Spinal cord (tissue), 10 donors: ENCODE results near the gene UBTF. TPM values are rescaled to one million over a fixed set of nuclear protein-coding genes. Genes with fewer than 3 reads are reported as not detected.

ENCODE experiments used
- DNase-seq, 6 donors: peaks; one replicate each; pipeline versions ENCODE4 v3.0.0 to v3.0.0-alpha.2; 2013 to 2015; ENCODE audit warnings: low spot score in 6 of 6, low read depth in 4 of 6
- H3K27ac ChIP-seq: one replicate; pipeline ENCODE4 v1.5.1; 2013; ENCODE audit warnings: low read depth, low read length, control low read depth
- H3K27me3 ChIP-seq: one replicate; pipeline ENCODE4 v1.6.1; 2013; ENCODE audit warnings: low read length; ENCODE audit not compliant: control insufficient read depth, insufficient read depth
- H3K36me3 ChIP-seq: one replicate; pipeline ENCODE4 v1.6.1; 2013; ENCODE audit warnings: low read length; ENCODE audit not compliant: control insufficient read depth, insufficient read depth
- H3K4me1 ChIP-seq: one replicate; pipeline ENCODE4 v1.6.1; 2013; ENCODE audit warnings: low read length; ENCODE audit not compliant: control insufficient read depth, insufficient read depth
- H3K4me3 ChIP-seq: one replicate; pipeline ENCODE4 v1.5.1; 2013; ENCODE audit warnings: low read depth, low read length, control low read depth
- H3K9me3 ChIP-seq: one replicate; pipeline ENCODE4 v1.6.1; 2013; ENCODE audit warnings: low read length; ENCODE audit not compliant: control insufficient read depth, insufficient read depth
- WGBS: methylation state at CpG from one replicate; pipeline ENCODE4 v1.1.5; 2013; ENCODE audit warnings: missing lambda C conversion rate; ENCODE audit not compliant: insufficient coverage; 5-methylcytosine and 5-hydroxymethylcytosine counted together
- polyA plus RNA-seq, 2 donors: library from polyadenylated mRNA; unstranded; fragments of 120-200 nt; gene quantifications; one replicate each; pipeline ENCODE4 v1.2.1, GENCODE V29; 2013; ENCODE audit not compliant: insufficient read length in 2 of 2
- total RNA-seq, 2 donors: library from RNA; depleted of rRNA in 1 of 2; stranded (reverse); fragments of 120-200 nt in 1 of 2; fragments of >200 nt in 1 of 2; gene quantifications; one replicate each; pipeline versions ENCODE4 v1.2.3 to v1.2.4, GENCODE V29; 2013 to 2014
- donor health status: healthy.

The UBTF gene
- total and polyA plus RNA-seq, 4 donors, result 48.6 to 127 (median 112) TPM

DNA sequence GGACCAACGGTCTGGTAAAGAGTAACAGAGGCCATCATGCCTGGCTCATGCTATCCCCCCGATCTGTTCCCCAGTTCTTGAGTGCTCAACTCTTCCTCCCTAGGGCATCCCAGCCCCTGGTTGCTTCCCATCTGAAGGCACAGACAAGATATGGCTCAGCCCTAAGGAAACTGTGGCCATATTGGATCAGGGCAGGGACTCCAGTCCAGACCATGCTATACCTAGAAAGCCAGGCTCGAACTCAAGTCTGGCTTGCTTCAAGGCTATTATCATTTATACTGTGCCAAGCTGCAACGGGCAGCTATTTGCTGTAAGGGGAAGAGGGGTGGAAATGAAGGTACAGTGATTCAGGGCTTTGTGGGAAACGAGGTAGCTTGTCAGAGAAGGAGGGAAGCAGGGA is 2.8 kb downstream of the UBTF start:
- no peak overlapping the region for H3K4me3 ChIP-seq
- no peaks in the 10 kb centered on the region for H3K27me3 ChIP-seq
- H3K27ac ChIP-seq, result no peak overlapping the region
- DNase-seq, result peak in 1 of 6 donors; percentile 1
- WGBS, result 73% methylated on average over 5 of the region's 5 CpGs
- peaks cover 14% of the 10 kb centered on the region for H3K4me1 ChIP-seq
- no peaks in the 10 kb centered on the region for H3K9me3 ChIP-seq
- peaks cover 66% of the 10 kb centered on the region for H3K36me3 ChIP-seq

DNA sequence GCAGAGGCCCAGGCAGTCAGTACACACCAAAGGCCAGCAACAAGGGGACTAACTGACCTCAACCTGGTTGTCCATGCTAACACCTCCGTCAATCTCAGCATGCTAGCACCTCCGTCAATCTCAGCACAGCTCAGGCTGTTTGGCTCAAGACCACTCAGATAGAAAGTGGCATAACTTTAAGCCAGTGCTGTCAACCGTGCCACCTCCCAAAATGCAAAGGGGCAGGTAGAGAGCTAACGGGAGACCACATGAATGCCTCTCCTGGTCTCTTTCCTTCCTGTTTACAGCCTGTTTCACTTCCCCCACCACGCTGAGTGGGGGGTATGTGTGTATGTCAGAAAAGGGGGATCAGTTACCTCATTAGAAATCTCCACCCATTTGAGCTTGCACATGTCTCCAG is 3.3 kb downstream of the UBTF start:
- Histone ChIP-seq H3K4me1 (peaks cover 17% of the 10 kb centered on the region), H3K27me3 (no peaks in the 10 kb centered on the region), H3K4me3 (no peak overlapping the region), H3K27ac (no peak overlapping the region), H3K9me3 (no peaks in the 10 kb centered on the region), H3K36me3 (peaks cover 71% of the 10 kb centered on the region)
- DNase-seq, result no peak
- WGBS, result 94% methylated on average over 2 of the region's 5 CpGs

DNA sequence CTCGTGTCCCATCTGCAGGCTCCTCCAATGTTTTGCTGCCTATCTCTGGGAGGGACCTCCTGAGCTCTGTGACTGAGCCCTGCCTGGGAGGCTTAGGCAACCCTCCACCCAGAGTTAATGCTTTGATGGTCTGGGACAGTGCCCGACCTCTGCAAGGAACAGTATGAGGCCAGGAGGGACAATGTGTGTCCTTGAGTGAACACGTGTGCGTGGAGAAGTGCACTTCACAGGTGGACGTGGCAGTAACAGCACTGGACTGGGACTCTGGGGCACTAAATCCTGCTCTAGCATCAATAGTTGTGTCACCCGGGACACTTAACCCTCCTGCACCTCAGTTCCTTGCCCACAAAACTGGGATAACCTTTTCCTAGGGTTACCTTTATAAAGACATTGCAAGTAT is 4.6 kb downstream of the UBTF start:
- DNase-seq, result no peak
- WGBS, result 86% methylated on average over 6 of the region's 6 CpGs
- H3K27ac ChIP-seq, result no peak overlapping the region
- H3K4me1 ChIP-seq, result peaks cover 27% of the 10 kb centered on the region
- no peak overlapping the region for H3K4me3 ChIP-seq
- peaks cover 84% of the 10 kb centered on the region for H3K36me3 ChIP-seq
- H3K9me3 ChIP-seq, result no peaks in the 10 kb centered on the region
- no peaks in the 10 kb centered on the region for H3K27me3 ChIP-seq

DNA sequence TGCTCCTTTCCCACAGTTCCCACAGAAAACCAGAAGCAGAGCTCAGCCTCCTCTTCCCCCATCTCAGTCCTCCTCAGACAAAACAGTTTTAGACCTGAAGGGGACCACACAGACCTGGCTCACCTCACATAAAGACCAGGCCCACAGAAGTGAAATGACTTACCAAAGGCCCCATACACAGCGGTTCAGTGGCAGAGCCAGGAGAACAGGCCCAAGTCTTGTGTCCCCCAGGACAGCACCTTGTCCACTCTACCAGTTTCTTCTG is 5.3 kb downstream of the UBTF start:
- Histone ChIP-seq H3K4me3 (no peak overlapping the region), H3K9me3 (no peaks in the 10 kb centered on the region), H3K4me1 (peaks cover 27% of the 10 kb centered on the region), H3K27ac (no peak overlapping the region), H3K27me3 (no peaks in the 10 kb centered on the region), H3K36me3 (peaks cover 91% of the 10 kb centered on the region)
- DNase-seq, result no peak
- 100% methylated on average over 1 of the region's 1 CpG for WGBS

DNA sequence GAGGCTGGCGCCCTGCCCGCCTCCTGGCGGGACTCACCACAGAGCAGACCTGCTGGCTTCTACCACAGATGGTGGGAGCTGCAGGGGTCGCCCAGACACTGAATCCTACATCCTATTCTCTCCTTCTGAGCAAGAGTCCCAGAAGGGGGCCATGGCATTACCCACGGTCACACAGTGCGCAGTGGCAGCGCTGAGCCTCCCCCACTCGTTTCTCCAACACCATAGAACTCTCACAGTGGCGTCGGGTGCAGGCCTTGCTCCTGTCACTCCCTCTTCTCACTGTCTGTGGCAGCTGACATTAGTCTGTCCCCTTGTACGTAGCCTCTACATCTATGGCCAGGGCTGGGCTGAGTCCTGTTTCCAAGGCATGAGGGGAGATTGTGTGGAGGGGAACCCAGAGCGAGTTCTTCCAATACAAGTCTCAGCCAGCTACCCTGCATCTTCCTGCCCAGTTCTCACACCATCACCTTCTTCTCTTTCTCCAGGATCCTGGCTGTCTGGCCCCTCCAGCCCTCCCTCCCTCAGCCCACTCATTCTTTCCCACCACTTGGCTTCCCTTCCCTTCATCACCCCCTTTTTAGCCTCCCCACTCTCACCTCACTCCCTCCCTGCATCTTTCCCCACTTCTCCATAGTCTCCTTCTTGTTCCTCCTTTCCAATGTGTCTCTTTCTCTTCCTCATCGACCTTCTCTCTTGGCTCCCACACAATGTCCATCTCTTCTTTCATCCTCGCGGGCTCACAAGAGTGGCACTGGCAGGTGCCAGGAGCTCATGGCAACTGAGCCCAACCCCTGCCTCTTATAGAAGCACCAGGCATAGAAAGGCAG is 5.9 kb downstream of the UBTF start:
- WGBS, result 68% methylated on average over 11 of the region's 15 CpGs
- no peak overlapping the region for H3K4me3 ChIP-seq
- H3K27ac ChIP-seq, result no peak overlapping the region
- H3K27me3 ChIP-seq, result no peaks in the 10 kb centered on the region
- peaks cover 27% of the 10 kb centered on the region for H3K4me1 ChIP-seq
- no peaks in the 10 kb centered on the region for H3K9me3 ChIP-seq
- DNase-seq, result no peak
- peaks cover 96% of the 10 kb centered on the region for H3K36me3 ChIP-seq

DNA sequence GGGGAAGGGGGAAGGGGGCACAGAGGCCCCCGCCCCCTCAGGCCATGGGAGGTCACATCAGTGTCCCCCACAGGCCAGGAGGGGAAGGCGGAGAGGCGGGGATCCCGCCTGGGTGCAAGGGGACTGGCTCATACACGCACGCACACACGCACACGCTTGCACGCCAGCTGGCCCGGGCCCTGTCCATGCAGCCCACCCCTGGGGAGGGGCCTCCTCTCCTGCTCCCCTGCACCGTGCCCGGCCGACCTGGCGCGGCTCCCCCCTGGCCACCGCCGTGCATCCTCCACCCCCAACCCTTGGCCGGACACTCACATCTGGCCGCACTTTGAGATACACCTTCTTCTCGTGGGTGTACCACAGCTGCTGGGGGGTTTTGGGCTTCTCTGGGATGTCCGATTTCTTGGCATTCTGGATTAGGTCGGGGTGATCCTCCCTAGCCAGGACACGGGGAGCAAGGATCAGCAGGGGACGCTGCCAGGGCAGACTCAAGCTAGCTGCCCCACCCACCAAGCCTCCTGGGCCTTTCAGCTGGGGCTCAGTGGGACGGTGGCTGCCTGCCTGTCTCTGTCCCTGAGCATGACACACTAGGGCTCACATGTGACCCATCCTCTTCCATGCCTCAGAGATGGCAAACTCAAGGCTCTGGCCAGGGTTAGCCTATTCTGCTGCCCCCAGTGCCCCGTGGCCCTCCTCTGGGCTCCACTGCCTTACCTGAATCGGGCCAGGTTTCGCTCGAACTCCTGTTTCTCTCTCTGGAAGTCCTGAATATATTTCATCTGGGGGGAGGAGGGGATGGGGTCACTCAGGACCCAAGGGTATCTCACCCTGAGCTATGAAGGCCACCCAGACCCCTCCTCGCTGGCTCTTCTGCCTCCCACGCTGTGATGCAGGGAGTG is 6.7 kb downstream of the UBTF start:
- WGBS, result 70% methylated on average over 19 of the region's 31 CpGs
- no peaks in the 10 kb centered on the region for H3K27me3 ChIP-seq

DNA sequence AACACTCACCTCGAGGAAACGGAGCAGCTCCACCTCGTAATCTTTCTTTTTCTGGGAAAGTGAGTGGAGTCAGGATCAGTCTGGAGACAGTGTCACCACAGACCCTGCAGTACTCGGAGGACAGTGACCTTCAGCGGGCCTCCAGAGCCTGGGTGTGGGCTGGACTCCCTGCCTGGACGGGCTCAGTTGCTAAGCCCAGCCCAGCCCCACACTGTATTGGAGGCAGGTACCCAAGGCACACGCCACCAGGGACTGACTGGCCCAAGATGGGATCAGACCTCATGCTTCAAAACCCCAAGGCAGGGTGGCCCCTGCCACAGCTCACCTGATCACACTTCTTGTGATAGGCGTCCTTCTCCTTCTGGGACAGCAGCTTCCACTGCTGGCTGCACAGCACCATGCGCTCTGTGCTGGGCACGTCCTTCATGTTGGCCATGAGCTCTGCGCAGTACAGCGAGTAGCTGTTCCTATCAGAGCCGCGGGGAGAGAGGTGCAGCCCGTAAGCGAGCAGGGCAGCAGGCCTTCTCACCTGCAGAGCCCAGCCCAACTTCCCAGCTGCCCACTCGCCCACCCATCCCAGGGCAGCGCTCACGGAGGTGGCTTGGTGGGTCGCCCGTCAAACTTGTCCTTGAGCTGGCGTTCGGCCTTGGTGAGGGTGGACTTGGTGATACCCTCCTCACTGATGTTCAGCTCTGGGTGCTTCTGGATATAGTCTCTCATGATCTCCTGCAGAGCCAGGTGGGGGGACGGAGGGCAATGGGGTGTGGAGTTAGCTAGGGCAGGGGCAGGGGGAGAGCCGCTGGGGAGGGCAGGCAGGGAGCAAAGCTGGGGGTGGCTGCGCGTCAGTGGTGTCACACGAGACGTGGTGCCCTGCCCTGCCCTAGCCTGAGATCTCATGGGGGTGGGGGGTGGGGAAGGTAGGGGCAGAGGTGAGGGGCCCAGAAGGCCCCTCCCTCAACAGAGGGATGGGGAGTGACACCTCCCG is 7.9 kb downstream of the UBTF start:
- DNase-seq, result no peak

More for the DNA sequence above, 6.7 kb downstream of the UBTF start:
- peaks cover 100% of the 10 kb centered on the region for H3K36me3 ChIP-seq
- no peak overlapping the region for H3K4me3 ChIP-seq
- no peaks in the 10 kb centered on the region for H3K9me3 ChIP-seq
- no peak for DNase-seq
- H3K27ac ChIP-seq, result no peak overlapping the region
- H3K4me1 ChIP-seq, result peaks cover 22% of the 10 kb centered on the region

DNA sequence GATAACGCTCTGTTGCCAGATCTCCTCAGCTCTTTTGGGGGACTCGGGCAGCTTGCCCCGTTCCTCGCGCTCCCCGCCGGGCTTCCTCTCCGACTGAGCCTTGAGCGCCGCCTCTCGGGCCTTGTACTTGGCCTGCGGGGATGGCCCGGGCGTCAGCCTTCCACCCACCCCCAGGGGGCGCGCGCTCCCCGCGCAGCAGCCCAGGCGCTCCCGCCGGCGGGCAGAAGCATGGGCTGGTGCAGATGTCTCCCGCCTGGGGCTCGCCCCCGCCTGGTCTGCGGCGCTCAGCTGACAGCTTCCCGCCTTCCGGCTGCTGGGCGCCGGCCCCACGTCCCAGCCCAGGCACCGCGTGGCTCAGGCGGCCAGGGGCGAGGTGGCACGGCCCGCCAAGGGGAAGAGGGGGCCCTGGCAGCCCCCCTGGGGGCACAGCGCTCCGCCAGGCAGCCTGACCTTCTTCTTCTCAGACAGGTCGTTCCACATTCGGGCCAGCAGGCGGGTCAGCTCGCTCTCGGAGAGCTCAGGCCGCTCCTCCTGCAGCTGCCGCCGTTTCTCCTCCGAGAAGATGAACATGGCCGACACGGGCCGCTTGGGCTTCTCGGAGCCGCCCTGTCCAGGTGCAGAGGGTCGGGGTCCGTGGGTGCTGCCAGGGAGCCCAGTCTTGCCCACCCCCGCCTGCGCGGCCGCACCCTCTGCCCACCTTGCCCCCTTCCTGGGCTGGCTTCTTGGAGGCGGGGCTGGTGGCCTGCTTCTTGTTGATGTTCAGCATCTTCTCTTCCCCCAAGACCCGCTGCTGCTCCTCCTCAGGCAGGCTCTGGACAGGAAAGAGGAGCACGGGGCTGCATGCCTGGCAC is 8.9 kb downstream of the UBTF start:
- H3K27me3 ChIP-seq, result no peaks in the 10 kb centered on the region
- no peak overlapping the region for H3K4me3 ChIP-seq
- DNase-seq, result peak in 3 of 6 donors; percentile 43 to 89 (median 71)
- WGBS, result 25% methylated on average over 61 of the region's 64 CpGs
- H3K4me1 ChIP-seq, result peaks cover 15% of the 10 kb centered on the region
- H3K36me3 ChIP-seq, result peaks cover 97% of the 10 kb centered on the region
- H3K27ac ChIP-seq, result no peak overlapping the region
- no peaks in the 10 kb centered on the region for H3K9me3 ChIP-seq

More for the DNA sequence above, 7.9 kb downstream of the UBTF start:
- no peaks in the 10 kb centered on the region for H3K27me3 ChIP-seq
- peaks cover 100% of the 10 kb centered on the region for H3K36me3 ChIP-seq
- peaks cover 15% of the 10 kb centered on the region for H3K4me1 ChIP-seq
- WGBS, result 92% methylated on average over 21 of the region's 30 CpGs
- no peaks in the 10 kb centered on the region for H3K9me3 ChIP-seq
- H3K4me3 ChIP-seq, result no peak overlapping the region
- no peak overlapping the region for H3K27ac ChIP-seq
